Cardiac septum (tissue), 1 donor: Measurements from ENCODE around the gene HES5. TPM values are rescaled to one million over a fixed set of nuclear protein-coding genes. Genes with fewer than 3 reads are reported as not detected.

Source experiments
- total RNA-seq: library from RNA; stranded (reverse); fragmentation: NEBNext Ultra II Directional; extraction: Animal tissue kit (Norgen Biotek cat#: 25700); gene quantifications from one replicate; pipeline ENCODE4 v1.2.1, GENCODE V29; 2021
- donor health status: DM: no; HTN: no; CAD: no.

The HES5 gene
- total RNA-seq, 1 donor from 2014 or later, result 2.0 TPM

Other genes with a start within 250 kb of the HES5 start
- 3.6 TPM for gene MORN1, start 138.7 kb downstream of the HES5 start, total RNA-seq
- 81.9 TPM for gene RER1, start 138.4 kb downstream of the HES5 start, total RNA-seq
- gene PEX10, start 117.7 kb downstream of the HES5 start, total RNA-seq, result 18.1 TPM
- 0.11 TPM for gene PLCH2, start 54.0 kb downstream of the HES5 start, total RNA-seq
- 37.1 TPM for gene PANK4, start 3.7 kb downstream of the HES5 start, total RNA-seq
- gene TNFRSF14, start 26.1 kb upstream of the HES5 start, total RNA-seq, result 13.8 TPM
- gene PRXL2B, start 56.5 kb upstream of the HES5 start, total RNA-seq, result 3.4 TPM
- gene MMEL1, start 102.8 kb upstream of the HES5 start, total RNA-seq, result not detected